Sigmoid colon (tissue), 4 donors: ENCODE results near the gene FMO2.

ENCODE experiments used
- CTCF ChIP-seq, 4 experiments: fragments of 450-650 bp in 3 of 4; fragments of 200-600 bp in 1 of 4; IDR thresholded peaks; one replicate each; pipeline ENCODE4 v1.5.1; 2016 to 2019; ENCODE audit warnings: antibody characterized with exemption in 4 of 4, mild to moderate bottlenecking in 3 of 4, moderate library complexity in 2 of 4
- EP300 ChIP-seq, 4 donors: sonication (generic); formaldehyde crosslinking; IDR thresholded peaks; one replicate each; pipeline ENCODE4 v1.6.1; 2017; ENCODE audit warnings: antibody characterized with exemption in 4 of 4
- POLR2AphosphoS5 ChIP-seq, 4 donors: sonication (generic); formaldehyde crosslinking; IDR thresholded peaks; one replicate each; pipeline ENCODE4 v1.6.1; 2017; ENCODE audit warnings: antibody characterized with exemption in 4 of 4

GRCh38 chr1:171179318-171180227 lies 5.5 kb upstream of the FMO2 start:
- no peak for TF ChIP-seq POLR2AphosphoS5 (IDR thresholded peaks at IDR 0.05)
- TF ChIP-seq CTCF (IDR thresholded peaks at IDR 0.05) = no peak
- TF ChIP-seq EP300 (IDR thresholded peaks at IDR 0.05) = no peak
